SW480 (cell line): ENCODE data around the gene SUCLG2.
"Not testable (repeated sequence)": the region's sequence is repeated elsewhere in the genome, so short reads cannot be mapped to it uniquely, and the experiment has no call there.

Experiments
- DNase-seq: peaks from one replicate; pipeline ENCODE4 v3.0.0-alpha.2; 2016; ENCODE audit warnings: low spot score

SUCLG2 gene

GRCh38 chr3:67559029-67559605 is 95.3 kb downstream of the SUCLG2 start:
- no peak for DNase-seq

- DNase-seq, result no peak
Observed at GRCh38 chr3:67558426-67558825, 96.0 kb downstream of the SUCLG2 start.

GRCh38 chr3:67557848-67558355 is 96.5 kb downstream of the SUCLG2 start:
- no peak for DNase-seq

- no peak for DNase-seq
Observed at GRCh38 chr3:67551361-67552016, 102.9 kb downstream of the SUCLG2 start.

- no peak for DNase-seq
Observed at GRCh38 chr3:67550541-67550940, 103.9 kb downstream of the SUCLG2 start.

GRCh38 chr3:67542502-67543250 is 111.7 kb downstream of the SUCLG2 start:
- DNase-seq, result not testable (repeated sequence)

GRCh38 chr3:67540198-67540894 is 114.1 kb downstream of the SUCLG2 start:
- no peak for DNase-seq

GRCh38 chr3:67537203-67537602 is 117.2 kb downstream of the SUCLG2 start:
- DNase-seq, result not testable (repeated sequence)

GRCh38 chr3:67535006-67535405 is 119.4 kb downstream of the SUCLG2 start:
- DNase-seq, result no peak

GRCh38 chr3:67534594-67534993 is 119.8 kb downstream of the SUCLG2 start:
- no peak for DNase-seq

- DNase-seq, result no peak
Observed at GRCh38 chr3:67531181-67532101, 123.0 kb downstream of the SUCLG2 start.

- no peak for DNase-seq
Observed at GRCh38 chr3:67529915-67530314, 124.5 kb downstream of the SUCLG2 start.

GRCh38 chr3:67529337-67529736 is 125.1 kb downstream of the SUCLG2 start:
- DNase-seq, result no peak

GRCh38 chr3:67526246-67526645 is 128.2 kb downstream of the SUCLG2 start:
- peak; percentile 76 for DNase-seq

GRCh38 chr3:67524046-67524445 is 130.4 kb downstream of the SUCLG2 start:
- no peak for DNase-seq

GRCh38 chr3:67522081-67522480 is 132.3 kb downstream of the SUCLG2 start:
- DNase-seq, result no peak

GRCh38 chr3:67521053-67521646 is 133.3 kb downstream of the SUCLG2 start:
- no peak for DNase-seq

GRCh38 chr3:67518236-67518635 is 136.2 kb downstream of the SUCLG2 start:
- DNase-seq, result no peak

- DNase-seq, result no peak
Observed at GRCh38 chr3:67517781-67518180, 136.6 kb downstream of the SUCLG2 start.

- DNase-seq, result no peak
Observed at GRCh38 chr3:67516496-67516895, 137.9 kb downstream of the SUCLG2 start.

- DNase-seq, result no peak
Observed at GRCh38 chr3:67515778-67516177, 138.6 kb downstream of the SUCLG2 start.
